Panc1 (cell line): Measurements from ENCODE around the gene A2M.

Experiments used
- CTCF ChIP-seq: fragments of 450-650 bp; IDR thresholded peaks from 2 replicates; pipeline ENCODE4 v1.5.1; 2017; ENCODE audit warnings: mild to moderate bottlenecking
- POLR2AphosphoS5 ChIP-seq: IDR thresholded peaks from 2 replicates; pipeline ENCODE4 v1.6.1; 2012; ENCODE audit warnings: mild to moderate bottlenecking, low read depth, low read length, moderate library complexity

- TF ChIP-seq CTCF (no peak), POLR2AphosphoS5 (no peak)
Measured at GRCh38 chr12:9068086-9068485, 47.6 kb downstream of the A2M start.
